HL-60 (cell line): ENCODE data around the gene CLEC4D.

Source experiments
- GABPA ChIP-seq: IDR thresholded peaks from 2 replicates; pipeline ENCODE4 v1.6.1; 2012; ENCODE audit warnings: low read depth
- POLR2AphosphoS5 ChIP-seq: IDR thresholded peaks from 2 replicates; pipeline ENCODE4 v1.6.1; 2012; ENCODE audit warnings: low read depth
- TF ChIP-seq, protein P1 (sequence below): IDR thresholded peaks from one replicate; pipeline ENCODE4 v1.5.1; 2011; ENCODE audit warnings: low read length, control low read depth, inconsistent platforms; ENCODE audit not compliant: insufficient read depth
- TF ChIP-seq, protein P2 (sequence below): IDR thresholded peaks from 2 replicates; pipeline ENCODE4 v1.6.1; 2012; ENCODE audit warnings: low read depth; ENCODE audit not compliant: insufficient replicate concordance

DNA sequence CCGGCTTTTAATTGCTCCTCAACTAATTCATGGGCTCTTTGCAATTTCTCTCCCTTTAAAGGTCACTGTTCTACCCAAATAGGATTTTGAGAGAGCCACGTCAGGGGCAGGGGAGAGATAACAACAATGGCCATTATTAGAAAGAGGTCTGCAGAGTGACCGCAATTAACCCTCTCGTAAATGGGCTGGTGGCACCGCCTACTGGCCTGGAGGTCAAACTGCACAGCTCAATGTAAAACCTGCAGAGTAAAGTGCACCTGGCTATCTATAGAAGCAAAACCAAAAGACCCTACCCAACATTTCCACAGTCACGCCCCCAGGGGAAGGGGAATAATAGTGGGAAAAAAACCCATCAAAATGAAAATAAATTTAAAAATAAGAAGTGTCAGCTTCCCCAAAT lies 49.0 kb downstream of the CLEC4D start:
- TF ChIP-seq, protein P1, sequence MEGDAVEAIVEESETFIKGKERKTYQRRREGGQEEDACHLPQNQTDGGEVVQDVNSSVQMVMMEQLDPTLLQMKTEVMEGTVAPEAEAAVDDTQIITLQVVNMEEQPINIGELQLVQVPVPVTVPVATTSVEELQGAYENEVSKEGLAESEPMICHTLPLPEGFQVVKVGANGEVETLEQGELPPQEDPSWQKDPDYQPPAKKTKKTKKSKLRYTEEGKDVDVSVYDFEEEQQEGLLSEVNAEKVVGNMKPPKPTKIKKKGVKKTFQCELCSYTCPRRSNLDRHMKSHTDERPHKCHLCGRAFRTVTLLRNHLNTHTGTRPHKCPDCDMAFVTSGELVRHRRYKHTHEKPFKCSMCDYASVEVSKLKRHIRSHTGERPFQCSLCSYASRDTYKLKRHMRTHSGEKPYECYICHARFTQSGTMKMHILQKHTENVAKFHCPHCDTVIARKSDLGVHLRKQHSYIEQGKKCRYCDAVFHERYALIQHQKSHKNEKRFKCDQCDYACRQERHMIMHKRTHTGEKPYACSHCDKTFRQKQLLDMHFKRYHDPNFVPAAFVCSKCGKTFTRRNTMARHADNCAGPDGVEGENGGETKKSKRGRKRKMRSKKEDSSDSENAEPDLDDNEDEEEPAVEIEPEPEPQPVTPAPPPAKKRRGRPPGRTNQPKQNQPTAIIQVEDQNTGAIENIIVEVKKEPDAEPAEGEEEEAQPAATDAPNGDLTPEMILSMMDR, result no peak
- TF ChIP-seq POLR2AphosphoS5 (no peak), GABPA (no peak)
- TF ChIP-seq, protein P2, sequence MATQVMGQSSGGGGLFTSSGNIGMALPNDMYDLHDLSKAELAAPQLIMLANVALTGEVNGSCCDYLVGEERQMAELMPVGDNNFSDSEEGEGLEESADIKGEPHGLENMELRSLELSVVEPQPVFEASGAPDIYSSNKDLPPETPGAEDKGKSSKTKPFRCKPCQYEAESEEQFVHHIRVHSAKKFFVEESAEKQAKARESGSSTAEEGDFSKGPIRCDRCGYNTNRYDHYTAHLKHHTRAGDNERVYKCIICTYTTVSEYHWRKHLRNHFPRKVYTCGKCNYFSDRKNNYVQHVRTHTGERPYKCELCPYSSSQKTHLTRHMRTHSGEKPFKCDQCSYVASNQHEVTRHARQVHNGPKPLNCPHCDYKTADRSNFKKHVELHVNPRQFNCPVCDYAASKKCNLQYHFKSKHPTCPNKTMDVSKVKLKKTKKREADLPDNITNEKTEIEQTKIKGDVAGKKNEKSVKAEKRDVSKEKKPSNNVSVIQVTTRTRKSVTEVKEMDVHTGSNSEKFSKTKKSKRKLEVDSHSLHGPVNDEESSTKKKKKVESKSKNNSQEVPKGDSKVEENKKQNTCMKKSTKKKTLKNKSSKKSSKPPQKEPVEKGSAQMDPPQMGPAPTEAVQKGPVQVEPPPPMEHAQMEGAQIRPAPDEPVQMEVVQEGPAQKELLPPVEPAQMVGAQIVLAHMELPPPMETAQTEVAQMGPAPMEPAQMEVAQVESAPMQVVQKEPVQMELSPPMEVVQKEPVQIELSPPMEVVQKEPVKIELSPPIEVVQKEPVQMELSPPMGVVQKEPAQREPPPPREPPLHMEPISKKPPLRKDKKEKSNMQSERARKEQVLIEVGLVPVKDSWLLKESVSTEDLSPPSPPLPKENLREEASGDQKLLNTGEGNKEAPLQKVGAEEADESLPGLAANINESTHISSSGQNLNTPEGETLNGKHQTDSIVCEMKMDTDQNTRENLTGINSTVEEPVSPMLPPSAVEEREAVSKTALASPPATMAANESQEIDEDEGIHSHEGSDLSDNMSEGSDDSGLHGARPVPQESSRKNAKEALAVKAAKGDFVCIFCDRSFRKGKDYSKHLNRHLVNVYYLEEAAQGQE, result no peak
